Activated naive CD4-positive, alpha-beta T cell (primary cell): ENCODE results near the gene RNF44.
"Not testable (repeated sequence)": the region's sequence is repeated elsewhere in the genome, so short reads cannot be mapped to it uniquely, and the experiment has no call there.

Experiments
- DNase-seq, 4 experiments: peaks; one replicate each; lab custom pipeline; 2025; lab: John Stamatoyannopoulos, UW

The RNF44 gene

DNA sequence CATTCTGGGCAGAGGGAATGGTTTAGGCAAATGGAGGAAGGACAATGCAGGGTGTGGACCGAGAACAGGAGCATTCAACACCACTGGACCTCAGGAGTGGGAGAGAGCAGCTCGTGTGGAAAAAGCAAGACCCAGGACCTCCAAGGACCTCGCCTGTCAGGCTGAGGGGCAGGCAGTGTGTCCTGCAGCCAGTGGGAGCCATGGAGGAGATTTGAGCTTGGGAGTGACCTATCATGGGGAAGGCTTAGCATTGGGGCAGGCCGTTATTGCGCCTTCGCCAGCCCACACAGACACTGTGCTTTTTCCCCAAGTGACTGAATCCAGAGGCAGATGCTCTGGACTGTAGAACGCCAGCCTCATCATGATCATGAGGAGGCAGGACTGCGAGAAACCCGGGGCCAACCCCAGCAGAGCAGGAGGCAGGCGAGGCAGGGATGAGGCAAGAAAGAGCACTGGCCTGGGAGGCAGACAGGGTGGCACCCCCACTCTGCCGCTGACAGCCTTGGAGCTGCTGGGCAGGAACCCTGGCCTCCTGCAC lies 15.2 kb upstream of the RNF44 start:
- DNase-seq: no peak

DNA sequence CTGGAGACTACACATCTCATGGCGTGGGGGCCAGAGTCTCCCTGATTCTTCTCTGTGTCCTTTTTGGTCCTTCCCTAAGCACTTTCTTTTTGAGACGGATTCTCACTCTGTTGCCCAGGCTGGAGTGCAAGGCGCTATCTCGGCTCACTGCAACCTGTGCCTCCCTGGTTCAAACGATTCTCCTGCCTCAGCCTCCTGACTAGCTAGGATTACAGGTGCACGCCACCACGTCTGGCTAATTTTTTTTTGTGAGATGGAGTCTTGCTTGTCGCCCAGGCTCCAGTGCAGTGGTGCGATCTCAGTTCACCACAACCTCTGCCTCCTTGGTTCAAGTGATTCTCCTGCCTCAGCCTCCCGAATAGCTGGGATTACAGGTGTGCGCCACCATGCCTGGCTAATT lies 13.7 kb upstream of the RNF44 start:
- DNase-seq: not testable (repeated sequence)

GRCh38 chr5:176550275-176550831 lies 13.2 kb upstream of the RNF44 start:
- no peak for DNase-seq

GRCh38 chr5:176549871-176550270 lies 12.7 kb upstream of the RNF44 start:
- no peak for DNase-seq

DNA sequence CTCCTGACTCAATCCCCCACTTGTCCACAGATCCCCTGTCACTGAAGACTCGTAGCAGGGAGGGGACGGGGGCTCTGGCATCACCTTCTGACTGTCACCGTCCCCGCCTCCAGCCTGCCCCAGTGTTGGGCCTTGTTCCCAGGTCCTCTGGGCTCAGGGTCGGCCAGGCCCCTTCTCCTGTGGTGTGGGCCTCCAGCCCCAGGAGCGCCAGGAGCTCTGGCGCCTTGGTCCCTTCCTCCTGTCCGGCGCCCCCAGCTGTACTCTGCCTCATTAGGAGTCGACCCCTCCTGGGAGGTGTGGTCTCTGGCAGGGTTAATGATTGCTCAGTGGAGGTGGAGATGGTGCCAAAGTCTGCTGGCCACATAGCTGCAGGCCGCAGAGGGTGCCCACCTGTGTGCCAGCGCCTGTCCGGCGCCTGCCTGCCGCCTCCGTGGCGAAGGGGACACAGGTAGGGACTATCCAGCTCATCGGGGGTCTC lies 11.8 kb upstream of the RNF44 start, which contains the start of gene CDHR2:
Gene CDHR2, plus strand, starts transcription at position 376 of the 478 bp plus-strand sequence. CDS start 16,011 bp downstream, outside the sequence.
- no peak for DNase-seq

DNA sequence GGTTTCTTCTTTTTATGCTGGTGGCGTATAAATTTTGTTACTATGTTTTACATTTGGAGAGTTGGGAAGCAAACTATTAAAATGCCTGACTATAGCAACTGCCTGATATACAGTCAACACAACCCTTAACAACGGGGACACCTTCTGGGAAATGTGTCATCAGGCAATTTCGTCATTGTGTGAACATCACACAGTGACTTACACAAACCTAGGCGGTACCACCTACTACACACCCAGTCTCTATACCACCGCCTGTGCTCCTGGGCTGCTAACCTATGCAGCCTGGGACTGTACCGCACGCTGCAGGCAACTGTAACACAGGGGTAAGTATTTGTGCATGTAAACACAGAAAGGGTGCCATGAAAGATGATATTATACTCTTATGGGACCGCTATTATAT lies 10.6 kb upstream of the RNF44 start:
- DNase-seq: no peak

DNA sequence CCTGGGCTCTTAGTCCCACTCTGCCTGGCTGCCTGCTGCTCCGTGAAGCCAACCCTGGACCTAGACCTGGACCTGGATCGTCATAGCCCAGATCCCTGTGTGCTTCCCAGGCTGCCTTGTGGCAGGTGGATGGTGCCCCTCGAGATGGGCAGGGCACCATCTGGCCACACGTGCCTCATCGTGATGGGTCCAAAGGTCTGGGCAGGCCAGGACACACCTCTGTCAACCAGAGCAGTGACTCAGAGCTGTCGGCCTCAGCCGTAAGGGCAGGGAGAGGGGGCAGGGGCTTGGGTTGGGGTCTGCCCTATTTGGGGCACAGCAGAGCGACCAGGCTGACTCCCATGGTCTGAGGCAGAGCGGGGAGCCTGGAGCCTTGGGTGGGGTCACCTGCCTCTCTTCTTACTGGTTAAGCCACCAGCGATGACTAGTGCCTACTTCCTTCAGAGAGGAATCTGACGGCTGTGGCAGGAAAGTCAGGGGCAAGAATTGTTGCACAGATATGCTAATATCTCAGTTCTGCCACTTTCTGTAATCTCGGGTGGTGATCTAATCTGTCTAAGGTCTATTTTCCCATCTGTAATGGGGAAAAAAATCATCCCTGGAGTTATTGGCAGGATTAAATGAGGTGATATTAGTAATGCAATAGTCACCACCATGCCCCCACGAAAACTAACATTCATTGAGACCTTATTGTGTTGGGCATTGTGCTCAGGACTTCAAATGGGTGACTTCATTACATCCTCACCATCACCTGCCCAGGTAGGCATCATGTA lies 8.7 kb upstream of the RNF44 start:
- no peak for DNase-seq

- no peak for DNase-seq
These were observed 8.2 kb upstream of the RNF44 start for GRCh38 chr5:176545388-176545736.

GRCh38 chr5:176543428-176544182 lies 6.4 kb upstream of the RNF44 start:
- peak in 3 of 4 experiments; percentile 28 to 60 (median 43) for DNase-seq

DNA sequence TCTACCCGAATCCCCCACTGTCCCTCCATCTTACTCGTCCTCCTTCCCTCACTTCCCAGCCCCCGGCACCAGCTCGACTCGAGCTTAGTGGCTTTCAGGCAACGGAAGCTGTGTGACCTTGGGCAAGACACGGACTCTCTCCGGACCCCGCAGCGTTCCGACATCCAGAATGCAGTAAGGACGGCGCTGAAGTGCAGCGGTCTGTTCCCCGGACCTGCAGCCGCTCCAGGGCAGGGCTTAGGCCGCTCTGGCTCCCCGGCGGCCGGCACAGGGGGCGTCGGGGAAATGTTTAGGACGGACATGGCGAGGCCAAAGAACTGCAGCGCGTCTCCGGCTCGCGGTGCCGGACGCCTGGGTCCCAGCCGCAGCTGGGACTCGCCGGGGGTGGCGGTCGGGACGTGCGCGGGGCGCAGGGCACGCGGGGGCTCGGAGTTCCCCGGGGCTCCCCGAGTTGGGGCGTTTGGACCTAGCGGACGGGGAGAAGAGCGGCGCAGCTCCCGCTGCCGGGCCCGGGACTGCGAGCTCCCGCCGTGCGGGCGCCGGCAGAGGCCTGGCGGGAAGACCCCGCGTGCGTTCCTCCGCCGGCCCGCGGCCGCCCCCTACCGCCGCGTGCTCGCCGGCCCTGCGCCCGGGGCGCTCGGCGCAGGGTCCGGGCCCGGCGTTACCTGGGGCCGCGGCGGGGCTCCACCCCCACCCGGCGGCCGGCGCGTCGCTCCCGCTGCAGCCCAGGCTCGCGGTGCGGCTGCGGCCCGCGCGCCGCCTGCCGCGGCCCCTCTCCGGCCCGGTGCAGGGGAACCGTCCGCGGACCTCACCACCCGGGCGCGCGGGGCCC lies 5.6 kb upstream of the RNF44 start:
- peak in 1 of 4 experiments; percentile 21 for DNase-seq

GRCh38 chr5:176542135-176542595 lies 5.0 kb upstream of the RNF44 start:
- DNase-seq: peak in 2 of 4 experiments; percentile 45 to 61

- DNase-seq: peak in 2 of 4 experiments; percentile 40 to 67
These were observed 4.3 kb upstream of the RNF44 start for GRCh38 chr5:176541338-176542134.

GRCh38 chr5:176540956-176541337 lies 3.7 kb upstream of the RNF44 start:
- no peak for DNase-seq

- no peak for DNase-seq
These were observed 3.3 kb upstream of the RNF44 start for GRCh38 chr5:176540476-176540899.

- DNase-seq: no peak
These were observed 1.8 kb upstream of the RNF44 start for GRCh38 chr5:176538989-176539384.

- DNase-seq: no peak
These were observed 1.2 kb upstream of the RNF44 start for GRCh38 chr5:176538230-176538988.

DNA sequence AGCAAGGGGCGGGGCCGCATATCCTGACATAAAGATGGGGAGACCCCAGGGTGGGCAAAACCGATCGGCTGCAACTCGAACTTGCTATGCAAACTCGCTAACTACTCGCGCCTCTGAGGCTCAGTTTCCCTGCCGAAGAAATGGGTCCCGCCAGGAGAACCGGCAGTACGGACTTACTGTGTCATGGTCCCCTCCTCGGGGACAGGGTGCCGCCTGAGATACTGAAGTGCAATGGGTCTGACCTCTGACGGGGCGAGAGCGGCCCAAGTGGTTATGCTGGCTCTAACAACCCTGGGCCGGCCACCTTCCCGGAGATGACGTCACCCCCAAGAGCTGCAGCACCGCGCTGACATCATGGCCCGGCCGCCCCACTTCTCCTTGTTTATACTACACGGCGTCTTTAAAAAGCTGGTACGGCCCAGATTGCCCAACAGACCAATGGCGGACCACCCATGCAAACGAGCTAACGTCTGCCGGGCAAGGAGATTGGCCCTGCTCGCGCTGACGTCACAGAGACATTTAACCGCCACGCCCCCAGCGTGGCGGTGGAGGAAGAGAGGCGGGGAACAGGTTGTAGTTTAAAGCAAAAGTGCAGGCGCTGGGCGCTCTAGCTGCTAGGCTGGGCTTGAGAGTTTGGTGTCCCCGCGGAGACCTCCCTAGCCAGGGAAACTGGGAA lies 490 bp upstream of the RNF44 start:
- peak; percentile 82 to 93 (median 91) for DNase-seq

- DNase-seq: peak; percentile 41 to 83 (median 68)
These were observed 885 bp downstream of the RNF44 start for GRCh38 chr5:176536132-176536901.
